Skeletal muscle tissue (tissue), 4 donors: ENCODE data around the gene DYSF. TPM values are rescaled to one million over a fixed set of nuclear protein-coding genes. Genes with fewer than 3 reads are reported as not detected.

Source experiments
- H3K27ac ChIP-seq: one replicate; pipeline ENCODE4 v1.7.0; 2013; ENCODE audit warnings: mild to moderate bottlenecking, low read depth, low read length, inconsistent platforms
- H3K27me3 ChIP-seq, 3 donors: one replicate each; pipeline ENCODE4 v1.7.0; 2013; ENCODE audit warnings: low read length in 3 of 3; ENCODE audit not compliant: control insufficient read depth in 3 of 3, insufficient read depth in 3 of 3
- H3K36me3 ChIP-seq, 3 donors: one replicate each; pipeline ENCODE4 v1.7.0; 2013; ENCODE audit warnings: low read length in 3 of 3; ENCODE audit not compliant: control insufficient read depth in 3 of 3, insufficient read depth in 3 of 3
- H3K4me1 ChIP-seq, 3 donors: one replicate each; pipeline ENCODE4 v1.7.0; 2013; ENCODE audit warnings: low read length in 3 of 3, mild to moderate bottlenecking in 3 of 3; ENCODE audit not compliant: control insufficient read depth in 3 of 3, insufficient read depth in 3 of 3
- H3K4me3 ChIP-seq, 3 donors: one replicate each; pipeline ENCODE4 v1.7.0; 2013; ENCODE audit warnings: low read length in 3 of 3
- H3K9ac ChIP-seq, 3 donors: one replicate each; pipeline ENCODE4 v1.7.0; 2013; ENCODE audit warnings: low read length in 3 of 3, mild to moderate bottlenecking in 3 of 3, moderate library complexity in 2 of 3, low read depth in 1 of 3
- H3K9me3 ChIP-seq, 3 donors: one replicate each; pipeline ENCODE4 v1.7.0; 2013; ENCODE audit warnings: low read length in 3 of 3; ENCODE audit not compliant: control insufficient read depth in 3 of 3
- total RNA-seq: library from RNA; depleted of rRNA; stranded (reverse); fragments of >200 nt; gene quantifications from one replicate; pipeline ENCODE4 v1.2.3, GENCODE V29; 2014
- donor health status: Osteomylitis.

Gene DYSF
- total RNA-seq, 1 donor from 2014 or later: 88.7 TPM

DNA sequence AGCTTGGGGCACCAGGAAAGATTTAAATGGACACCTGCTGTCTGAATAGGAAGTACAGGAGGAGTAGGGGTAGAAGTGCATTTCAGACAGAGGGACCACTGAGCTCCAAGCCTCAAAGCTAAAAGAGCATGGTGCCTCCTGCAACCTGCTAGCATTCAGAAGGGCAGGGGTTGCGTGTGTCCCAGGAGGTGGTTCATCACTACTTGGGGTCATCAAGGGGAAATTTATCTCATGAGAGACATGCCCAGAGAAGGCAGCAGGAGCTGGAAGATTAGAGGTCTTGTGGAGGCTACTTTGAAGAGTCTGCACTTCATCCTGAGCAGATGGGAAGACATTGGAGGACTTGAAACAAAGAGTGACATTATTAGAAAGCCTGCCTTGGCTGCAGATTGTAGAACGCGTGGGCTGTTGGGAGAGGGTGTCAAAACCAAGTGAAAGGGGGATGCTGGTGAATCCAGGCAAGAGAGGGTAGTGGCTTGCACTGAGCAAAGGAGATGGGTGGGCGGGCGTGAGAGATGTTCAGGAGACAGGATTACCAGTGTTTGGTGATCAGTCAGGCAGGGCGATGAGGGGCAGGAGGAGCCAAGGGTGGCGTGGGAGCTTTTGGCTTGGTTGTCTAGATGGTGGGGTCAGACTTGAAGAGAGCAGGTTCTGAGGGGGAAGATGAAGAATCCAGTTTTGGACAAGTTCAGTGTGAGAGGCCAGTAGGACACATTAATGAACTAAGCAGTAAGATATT lies 154.0 kb downstream of the DYSF start:
- H3K9me3 ChIP-seq: no peaks in the 10 kb centered on the region
- no peaks in the 10 kb centered on the region for H3K27me3 ChIP-seq
- no peak overlapping the region for H3K9ac ChIP-seq
- no peak overlapping the region for H3K4me3 ChIP-seq
- H3K4me1 ChIP-seq: peaks cover 10 to 23% (median 17%) of the 10 kb centered on the region in 3 donors
- H3K27ac ChIP-seq: no peak overlapping the region
- H3K36me3 ChIP-seq: peaks cover 20 to 53% (median 31%) of the 10 kb centered on the region in 3 donors

DNA sequence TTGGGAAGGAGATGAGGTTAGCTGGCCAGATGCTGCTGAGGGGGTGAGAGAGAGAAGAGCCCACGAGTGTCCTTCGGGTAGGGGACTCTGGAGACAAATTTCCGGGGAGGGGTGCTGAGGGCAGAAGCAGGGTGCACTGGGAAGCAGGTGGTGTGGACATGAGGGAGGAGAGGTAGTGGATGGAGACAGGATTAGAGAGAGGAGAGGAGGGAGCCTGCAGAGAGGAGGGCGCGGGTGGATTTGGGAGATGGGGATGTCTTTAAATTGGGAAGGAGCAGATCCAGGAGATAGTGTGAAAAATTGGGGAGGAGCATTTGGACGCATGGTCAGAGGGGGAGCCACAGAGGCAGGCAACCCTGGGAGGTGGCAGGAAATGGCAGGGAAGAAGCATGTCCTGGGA lies 154.7 kb downstream of the DYSF start:
- Histone ChIP-seq H3K27me3 (no peaks in the 10 kb centered on the region), H3K9me3 (no peaks in the 10 kb centered on the region), H3K4me3 (no peak overlapping the region), H3K9ac (no peak overlapping the region), H3K36me3 (peaks cover 21 to 52% (median 31%) of the 10 kb centered on the region in 3 donors), H3K4me1 (peaks cover 10 to 23% (median 23%) of the 10 kb centered on the region in 3 donors), H3K27ac (no peak overlapping the region)

DNA sequence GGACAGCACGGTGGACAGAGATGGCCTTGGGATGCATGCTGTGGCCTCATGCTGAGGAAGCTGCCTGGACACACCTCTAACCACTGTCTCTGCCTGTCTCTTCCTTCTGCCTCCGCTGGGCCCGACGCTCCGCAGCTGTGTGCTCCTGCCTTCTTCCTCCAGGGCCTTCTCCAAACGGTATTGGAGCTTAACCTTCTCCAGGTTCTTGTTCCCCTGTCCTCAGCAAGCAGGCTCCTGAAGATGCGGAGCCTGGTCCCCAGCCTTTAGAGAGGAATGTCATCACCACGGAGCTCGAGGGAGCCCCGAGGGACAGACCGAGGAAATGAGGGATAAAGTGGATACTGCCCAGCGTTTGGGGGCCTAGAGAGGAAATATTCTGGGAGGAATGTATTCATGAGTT lies 155.1 kb downstream of the DYSF start:
- Histone ChIP-seq H3K27me3 (no peaks in the 10 kb centered on the region), H3K36me3 (peaks cover 24 to 48% (median 33%) of the 10 kb centered on the region in 3 donors), H3K27ac (no peak overlapping the region), H3K9me3 (no peaks in the 10 kb centered on the region), H3K4me3 (no peak overlapping the region), H3K9ac (no peak overlapping the region), H3K4me1 (peaks cover 14 to 26% (median 24%) of the 10 kb centered on the region in 3 donors)

DNA sequence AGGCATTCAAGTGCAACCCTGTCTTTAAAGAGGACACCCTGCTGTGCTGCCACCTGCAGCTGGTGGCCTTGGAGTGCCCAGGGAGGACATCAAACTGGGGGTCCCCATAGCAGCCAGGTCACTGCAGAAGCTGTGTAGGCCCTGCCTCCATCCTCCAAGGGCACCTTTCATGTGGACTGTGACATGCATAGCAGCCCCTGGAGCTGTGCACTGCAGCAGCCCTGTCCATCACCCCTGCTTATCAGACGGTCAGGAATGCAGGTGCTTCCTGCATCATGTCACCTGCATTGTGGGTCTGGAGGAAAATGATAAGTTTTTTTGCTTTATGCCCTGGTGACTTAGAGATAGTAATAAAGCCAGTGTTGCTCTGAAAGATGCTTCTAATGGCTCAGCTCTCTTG lies 155.7 kb downstream of the DYSF start:
- peaks cover 27 to 44% (median 36%) of the 10 kb centered on the region in 3 donors for H3K36me3 ChIP-seq
- H3K4me1 ChIP-seq: peaks cover 17 to 30% (median 24%) of the 10 kb centered on the region in 3 donors

DNA sequence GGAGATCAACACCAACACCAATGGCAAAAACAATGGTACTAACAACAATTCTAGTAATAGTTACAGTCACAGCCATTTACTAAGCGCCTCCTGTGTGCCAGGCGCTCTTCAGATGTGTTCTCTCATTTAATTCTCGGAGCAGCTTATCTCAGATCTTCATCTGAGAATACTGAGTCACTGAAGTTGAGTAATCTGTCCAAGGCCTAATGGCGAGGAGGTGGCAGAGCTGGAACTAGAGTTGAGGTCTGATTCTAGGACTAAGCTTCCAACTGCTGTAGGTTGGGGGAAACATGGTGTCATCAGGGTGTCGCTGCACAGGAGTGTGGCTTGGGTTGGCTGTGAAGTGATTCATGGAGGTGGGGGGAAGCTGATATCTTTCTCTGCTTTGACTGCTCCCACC lies 156.1 kb downstream of the DYSF start:
- H3K9me3 ChIP-seq: no peaks in the 10 kb centered on the region
- peaks cover 27 to 40% (median 37%) of the 10 kb centered on the region in 3 donors for H3K36me3 ChIP-seq
- H3K4me1 ChIP-seq: peaks cover 18 to 30% (median 24%) of the 10 kb centered on the region in 3 donors
- H3K9ac ChIP-seq: no peak overlapping the region
- H3K27me3 ChIP-seq: no peaks in the 10 kb centered on the region
- no peak overlapping the region for H3K4me3 ChIP-seq
- no peak overlapping the region for H3K27ac ChIP-seq

More for the DNA sequence above, 155.7 kb downstream of the DYSF start:
- Histone ChIP-seq H3K9ac (no peak overlapping the region), H3K27me3 (no peaks in the 10 kb centered on the region), H3K9me3 (no peaks in the 10 kb centered on the region), H3K27ac (no peak overlapping the region), H3K4me3 (no peak overlapping the region)

DNA sequence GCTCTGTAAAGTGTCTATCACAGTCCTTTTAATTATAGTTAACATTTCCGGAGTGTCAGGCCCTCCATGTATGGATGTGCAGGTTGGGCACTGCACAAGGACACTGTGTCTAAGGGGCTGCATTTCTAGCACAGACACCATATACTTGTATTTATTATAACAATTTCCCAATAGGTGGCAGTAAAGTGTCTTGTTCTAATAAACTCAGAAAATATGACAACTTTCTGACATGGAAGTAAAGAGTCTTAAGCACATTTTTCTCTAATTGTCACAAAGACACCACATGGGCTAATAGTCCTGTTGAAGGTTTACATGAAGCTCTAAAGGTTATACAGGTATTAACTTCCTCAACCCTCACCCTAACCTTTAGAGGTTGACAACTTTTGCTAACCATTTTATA lies 156.6 kb downstream of the DYSF start:
- no peak overlapping the region for H3K27ac ChIP-seq
- no peaks in the 10 kb centered on the region for H3K27me3 ChIP-seq
- H3K4me1 ChIP-seq: peaks cover 18 to 31% (median 25%) of the 10 kb centered on the region in 3 donors
- H3K36me3 ChIP-seq: peaks cover 27 to 35% (median 34%) of the 10 kb centered on the region in 3 donors
- no peak overlapping the region for H3K9ac ChIP-seq
- no peak overlapping the region for H3K4me3 ChIP-seq
- H3K9me3 ChIP-seq: no peaks in the 10 kb centered on the region

DNA sequence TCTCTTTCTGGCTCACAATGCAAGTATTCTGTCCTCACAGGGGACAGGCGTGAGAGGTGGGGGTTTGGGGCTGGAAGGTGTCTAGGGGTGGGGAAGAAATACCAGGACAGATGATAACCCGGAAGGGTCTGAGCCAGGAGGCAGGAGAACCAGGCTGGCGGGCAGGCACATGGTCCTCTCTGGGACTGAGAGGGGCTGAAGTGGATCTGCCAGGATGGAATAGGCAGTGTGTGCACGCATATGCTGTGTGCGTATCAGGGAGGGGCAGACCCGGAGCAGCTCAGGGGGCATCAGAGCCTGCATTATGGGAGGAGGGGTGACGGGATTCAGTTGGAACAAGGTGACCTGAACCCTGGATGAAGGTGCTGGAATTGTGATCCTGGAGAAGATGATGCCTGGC lies 157.3 kb downstream of the DYSF start:
- peak overlapping the region in 1 of 3 donors; percentile 50 for H3K9ac ChIP-seq
- H3K27ac ChIP-seq: no peak overlapping the region
- peaks cover 25 to 35% (median 32%) of the 10 kb centered on the region in 3 donors for H3K4me1 ChIP-seq
- no peaks in the 10 kb centered on the region for H3K9me3 ChIP-seq
- no peak overlapping the region for H3K4me3 ChIP-seq
- peaks cover 27 to 34% (median 33%) of the 10 kb centered on the region in 3 donors for H3K36me3 ChIP-seq
- H3K27me3 ChIP-seq: no peaks in the 10 kb centered on the region

DNA sequence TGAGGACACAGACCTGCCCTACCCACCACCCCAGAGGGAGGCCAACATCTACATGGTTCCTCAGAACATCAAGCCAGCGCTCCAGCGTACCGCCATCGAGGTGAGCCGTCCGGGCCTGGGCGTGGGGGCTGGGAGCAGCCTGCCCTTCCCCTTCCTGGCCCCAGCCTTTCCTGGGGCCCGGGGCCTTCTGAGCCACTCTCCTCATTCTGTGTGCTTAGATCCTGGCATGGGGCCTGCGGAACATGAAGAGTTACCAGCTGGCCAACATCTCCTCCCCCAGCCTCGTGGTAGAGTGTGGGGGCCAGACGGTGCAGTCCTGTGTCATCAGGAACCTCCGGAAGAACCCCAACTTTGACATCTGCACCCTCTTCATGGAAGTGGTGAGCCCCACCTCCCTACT lies 157.9 kb downstream of the DYSF start:
- Histone ChIP-seq H3K36me3 (peaks cover 27 to 30% (median 30%) of the 10 kb centered on the region in 3 donors), H3K27ac (no peak overlapping the region)

DNA sequence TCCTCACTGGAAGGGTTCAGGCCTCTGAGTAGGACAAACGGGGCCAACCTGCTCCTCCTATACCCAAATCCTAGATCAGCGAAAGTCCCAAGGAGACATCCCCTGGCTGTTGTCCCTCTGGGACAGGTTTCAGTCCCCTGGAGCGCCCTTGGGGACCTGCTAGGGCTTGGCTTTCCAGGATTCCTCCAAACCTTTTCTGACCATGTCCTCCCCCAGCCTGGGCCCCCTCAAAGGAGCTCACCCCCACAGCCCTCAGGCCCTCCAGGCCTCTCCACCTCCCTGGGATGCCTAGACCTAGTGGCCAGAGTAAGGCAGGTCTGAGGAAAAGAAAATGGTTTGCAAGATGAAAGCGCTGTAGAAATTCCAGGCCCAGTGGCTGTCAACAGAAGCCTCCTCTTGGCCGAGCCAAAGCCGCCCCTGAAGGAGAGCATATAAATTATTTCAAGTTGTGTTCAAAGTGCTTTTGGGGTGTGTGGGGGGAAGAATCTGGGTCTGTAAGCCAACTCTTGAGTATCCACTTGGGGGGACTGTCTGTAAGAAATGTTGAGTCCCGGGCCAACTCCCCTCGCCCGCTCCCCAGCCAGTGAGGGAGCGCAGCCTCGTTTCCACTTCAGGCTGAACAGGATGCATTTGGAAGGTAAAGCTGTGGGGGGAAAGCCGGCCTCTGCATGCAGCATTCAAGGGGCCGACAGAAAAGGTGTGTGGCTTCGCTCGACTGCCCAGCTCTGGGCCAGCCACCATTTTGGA lies 158.6 kb downstream of the DYSF start:
- Histone ChIP-seq H3K27ac (no peak overlapping the region), H3K9ac (peak overlapping the region in 1 of 3 donors; percentile 20), H3K27me3 (no peaks in the 10 kb centered on the region), H3K4me3 (no peak overlapping the region), H3K9me3 (no peaks in the 10 kb centered on the region), H3K4me1 (peaks cover 30 to 39% (median 36%) of the 10 kb centered on the region in 3 donors), H3K36me3 (peaks cover 27 to 30% (median 29%) of the 10 kb centered on the region in 3 donors)

More for the DNA sequence above, 157.9 kb downstream of the DYSF start:
- Histone ChIP-seq H3K9me3 (no peaks in the 10 kb centered on the region), H3K4me1 (peaks cover 30 to 38% (median 36%) of the 10 kb centered on the region in 3 donors), H3K4me3 (no peak overlapping the region), H3K27me3 (no peaks in the 10 kb centered on the region), H3K9ac (peak overlapping the region in 1 of 3 donors; percentile 50)
